Testis (tissue), 3 donors: ENCODE results near the gene PRELID3B. TPM values are rescaled to one million over a fixed set of nuclear protein-coding genes. Genes with fewer than 3 reads are reported as not detected.

Experiments
- DNase-seq: peaks from one replicate; pipeline ENCODE4 v3.0.0-alpha.2; 2019
- H3K27ac ChIP-seq, 2 donors: fragments of 200-600 bp; sonication (generic); one replicate each; pipeline ENCODE4 v1.5.1; 2019
- H3K27me3 ChIP-seq: fragments of 200-600 bp; sonication (generic); one replicate; pipeline ENCODE4 v1.5.1; 2019
- H3K36me3 ChIP-seq: fragments of 200-600 bp; sonication (generic); one replicate; pipeline ENCODE4 v1.5.1; 2017; ENCODE audit warnings: low read depth; ENCODE audit errors: missing control alignments
- H3K4me1 ChIP-seq: fragments of 200-600 bp; sonication (generic); one replicate; pipeline ENCODE4 v1.5.1; 2019
- H3K4me3 ChIP-seq, 2 donors: fragments of 200-600 bp; sonication (generic); one replicate each; pipeline ENCODE4 v1.5.1; 2017 to 2019
- H3K9me3 ChIP-seq: fragments of 200-600 bp; sonication (generic); one replicate; pipeline ENCODE4 v1.5.1; 2017
- CTCF ChIP-seq, 3 experiments: fragments of 450-650 bp in 2 of 3; fragments of 200-600 bp in 1 of 3; sonication (generic) in 1 of 3; IDR thresholded peaks; one replicate each; pipeline ENCODE4 v1.5.1; 2016 to 2019; ENCODE audit warnings: antibody characterized with exemption in 3 of 3, mild to moderate bottlenecking in 2 of 3, moderate library complexity in 1 of 3
- POLR2A ChIP-seq: fragments of 450-650 bp; IDR thresholded peaks from one replicate; pipeline ENCODE4 v1.6.1; 2017; ENCODE audit warnings: antibody characterized with exemption, mild to moderate bottlenecking, moderate library complexity
- WGBS, 2 donors: methylation state at CpG; one replicate each; pipeline ENCODE4 v1.1.5; 2018; 5-methylcytosine and 5-hydroxymethylcytosine counted together
- intact Hi-C: fragments of 100-400 bp; cut with DNase I; formaldehyde crosslinking; loops from one replicate; pipeline ENCODE4 v1.15.1; 2023; ENCODE audit warnings: low total_unique reads
- polyA plus RNA-seq: library from polyadenylated mRNA; stranded (reverse); fragments of 350-450 nt; fragmentation: Illumina TruSeq; extraction: RNeasy Lipid Tissue Mini Kit (QIAGEN cat#74804); gene quantifications from one replicate; pipeline ENCODE4 v1.2.3, GENCODE V29; 2014; ENCODE audit warnings: low read depth, low replicate concordance; ENCODE audit not compliant: insufficient read depth
- total RNA-seq, 2 donors: library from RNA; depleted of rRNA; stranded (reverse); fragments of >200 nt; gene quantifications; one replicate each; pipeline ENCODE4 v1.2.3, GENCODE V29; 2016

Gene PRELID3B
- total and polyA plus RNA-seq, 3 donors from 2014 or later = 29.1 to 54.3 (median 35.3) TPM

- Histone ChIP-seq H3K27ac (peak overlapping the region; percentile 62 to 69), H3K27me3 (no peaks in the 10 kb centered on the region), H3K4me1 (peaks cover 21% of the 10 kb centered on the region), H3K36me3 (no peaks in the 10 kb centered on the region), H3K9me3 (no peaks in the 10 kb centered on the region), H3K4me3 (no peak overlapping the region)
- TF ChIP-seq CTCF (IDR thresholded peaks at IDR 0.05) = no peak
- no peak for TF ChIP-seq POLR2A
- WGBS, 2 donors = 21 to 26% methylated on average over 4 of the region's 4 CpGs
- intact Hi-C loops = no loop called here
- peak; percentile 65 for DNase-seq
Observed at GRCh38 chr20:59016795-59017492, 25.6 kb downstream of the PRELID3B start.

DNA sequence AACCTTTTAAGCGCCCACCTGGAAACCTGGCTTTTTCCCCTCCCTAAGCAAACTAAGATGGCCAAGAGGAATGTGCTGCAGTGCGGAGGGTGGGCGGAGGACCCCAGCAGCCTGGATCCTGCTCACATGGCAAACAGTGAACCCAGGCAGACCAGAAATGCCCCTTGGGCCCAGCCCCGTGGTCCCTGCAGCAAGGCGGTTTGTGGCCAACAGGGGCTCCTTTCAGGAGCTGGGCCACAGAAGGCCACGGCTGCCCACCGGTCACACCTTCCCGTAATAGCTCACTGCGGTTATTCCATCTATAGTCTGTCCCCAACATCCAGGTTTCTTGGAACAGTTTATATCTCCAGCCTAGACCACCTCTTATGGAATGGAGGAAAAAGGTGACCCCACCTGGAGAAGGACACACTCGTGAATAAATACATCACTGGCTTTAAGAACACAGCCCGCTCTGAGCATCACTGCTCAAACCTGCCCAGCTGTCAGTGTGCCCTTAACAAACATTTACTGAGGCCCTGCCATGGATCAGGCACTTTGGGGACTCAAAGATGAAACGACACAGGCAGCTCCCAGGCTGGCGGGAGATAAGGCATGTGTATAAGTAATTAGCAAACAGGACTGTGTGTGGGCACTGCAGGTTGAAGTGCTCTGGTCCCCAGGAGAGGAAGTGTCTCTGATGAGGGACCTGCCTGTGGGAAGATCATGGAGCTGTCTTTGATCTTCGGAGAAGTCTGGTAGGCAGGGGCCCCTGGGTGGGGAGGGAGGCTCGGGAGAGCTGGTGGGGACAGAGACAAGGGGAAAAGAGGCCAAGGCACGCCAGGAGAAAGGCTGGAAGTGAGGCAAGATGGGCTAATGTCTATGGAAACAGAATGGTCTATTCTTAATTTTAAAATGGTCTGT lies 26.5 kb downstream of the PRELID3B start:
- Histone ChIP-seq H3K27ac (peak overlapping the region; percentile 31 to 62), H3K4me3 (no peak overlapping the region), H3K27me3 (no peaks in the 10 kb centered on the region), H3K4me1 (peaks cover 21% of the 10 kb centered on the region), H3K9me3 (no peaks in the 10 kb centered on the region), H3K36me3 (no peaks in the 10 kb centered on the region)
- 85 to 91% methylated on average over 13 to 16 of the region's 16 CpGs for WGBS, 2 donors
- intact Hi-C loops = no loop called here
- TF ChIP-seq CTCF (IDR thresholded peaks at IDR 0.05) (no peak), POLR2A (no peak)
- peak; percentile 14 for DNase-seq

DNA sequence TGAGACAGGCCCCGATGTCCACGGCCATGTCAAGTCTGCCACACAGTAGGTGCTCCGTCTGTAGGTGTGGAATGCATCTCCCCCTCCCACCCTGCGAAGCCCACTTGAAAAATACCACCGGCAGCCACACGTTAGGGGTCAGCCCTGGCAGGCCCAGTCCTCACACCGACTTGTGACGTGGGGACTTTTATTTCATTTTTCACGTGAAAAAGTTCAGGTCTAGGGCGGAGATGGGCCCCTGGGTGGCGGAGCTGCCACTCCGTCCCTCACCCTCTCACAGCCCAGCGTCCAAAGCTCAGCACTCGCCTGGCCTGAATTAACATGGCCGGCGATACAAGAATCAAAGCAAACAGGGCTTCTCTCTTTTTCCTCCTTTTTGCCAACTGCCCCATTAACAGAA lies 27.2 kb downstream of the PRELID3B start:
- 94 to 96% methylated on average over 16 of the region's 16 CpGs for WGBS, 2 donors
- intact Hi-C loops = no loop called here
- Histone ChIP-seq H3K36me3 (no peaks in the 10 kb centered on the region), H3K27me3 (no peaks in the 10 kb centered on the region), H3K9me3 (no peaks in the 10 kb centered on the region), H3K4me3 (no peak overlapping the region), H3K4me1 (peaks cover 21% of the 10 kb centered on the region), H3K27ac (no peak overlapping the region)
- DNase-seq = no peak
- no peak for TF ChIP-seq POLR2A
- TF ChIP-seq CTCF (IDR thresholded peaks at IDR 0.05) = no peak

DNA sequence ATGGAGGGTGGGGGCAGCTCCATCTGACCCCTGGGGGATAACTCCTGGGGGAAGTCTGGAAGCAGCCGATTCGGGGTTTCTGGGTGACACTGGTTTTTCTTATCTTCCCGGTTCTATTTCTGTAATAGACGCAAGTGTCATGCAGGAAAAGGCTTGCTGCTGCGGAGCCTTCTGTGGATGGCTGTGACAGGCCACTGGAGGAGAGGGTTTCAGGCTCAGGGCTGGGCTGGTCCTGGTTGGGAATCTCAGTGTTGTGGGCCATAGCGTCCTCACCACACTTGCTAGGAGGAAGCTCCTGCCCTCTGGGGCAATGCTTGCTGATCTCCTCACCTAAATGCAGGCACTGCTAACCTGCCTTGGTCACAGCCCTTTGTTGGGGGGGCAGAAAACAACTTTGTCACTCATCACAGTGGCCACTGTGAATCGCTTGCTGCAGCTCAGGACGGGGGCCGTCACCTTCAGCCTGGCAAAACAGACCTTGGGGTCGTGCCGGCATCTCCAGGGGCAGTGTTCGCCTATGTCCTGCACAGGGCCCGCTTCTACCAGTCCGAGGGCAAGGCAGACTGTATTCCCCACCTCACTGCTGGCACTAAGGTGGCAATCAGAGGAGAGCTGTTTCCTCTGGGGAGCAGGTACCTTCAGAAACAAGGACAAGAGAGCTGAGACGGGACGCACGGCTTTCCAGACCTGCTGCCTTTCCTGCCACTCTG lies 27.8 kb downstream of the PRELID3B start:
- intact Hi-C loops = no loop called here
- H3K36me3 ChIP-seq = no peaks in the 10 kb centered on the region
- H3K27ac ChIP-seq = no peak overlapping the region
- no peaks in the 10 kb centered on the region for H3K27me3 ChIP-seq
- no peaks in the 10 kb centered on the region for H3K9me3 ChIP-seq
- H3K4me3 ChIP-seq = no peak overlapping the region
- peak; percentile 12 for DNase-seq
- TF ChIP-seq POLR2A (no peak), CTCF (IDR thresholded peaks at IDR 0.05) (no peak)
- peaks cover 21% of the 10 kb centered on the region for H3K4me1 ChIP-seq
- WGBS, 2 donors = 84 to 94% methylated on average over 8 to 17 of the region's 17 CpGs
